Measurements from ENCODE around the gene CSNK2A2.

Gene CSNK2A2

GRCh38 chr16:58126451-58126961 lies 71.4 kb downstream of the CSNK2A2 start:
- peaks cover 18% of the 10 kb centered on the region for H3K36me3 ChIP-seq (ENCODE audit: insufficient read depth, insufficient read length, low read length)
- H3K9ac ChIP-seq (ENCODE audit: insufficient read length, low read depth) = no peak overlapping the region
- DNase-seq (ENCODE audit: low read depth, low spot score) = no peak
- TF ChIP-seq ZNF274 (IDR thresholded peaks at IDR 0.05; ENCODE audit: low read depth, low read length) = no peak
- no peak for TF ChIP-seq SUZ12 (IDR thresholded peaks at IDR 0.05; ENCODE audit: extremely low read depth, insufficient read depth, insufficient read length)
- no peak for TF ChIP-seq YY1 (IDR thresholded peaks at IDR 0.05; ENCODE audit: insufficient read depth, insufficient read length)
- H3K9me3 ChIP-seq (ENCODE audit: insufficient read depth, low read length) = no peaks in the 10 kb centered on the region
- peaks cover 1% of the 10 kb centered on the region for H3K4me1 ChIP-seq (ENCODE audit: insufficient read depth, insufficient read length)
- no peak overlapping the region for H3K4me3 ChIP-seq (ENCODE audit: insufficient read length, low read depth)
- H3K27me3 ChIP-seq (ENCODE audit: insufficient read depth, insufficient read length) = no peaks in the 10 kb centered on the region

- Histone ChIP-seq H3K4me1 (ENCODE audit: insufficient read depth, insufficient read length) (peaks cover 1% of the 10 kb centered on the region), H3K4me3 (ENCODE audit: insufficient read length, low read depth) (no peak overlapping the region), H3K36me3 (ENCODE audit: insufficient read depth, insufficient read length, low read length) (peaks cover 18% of the 10 kb centered on the region), H3K27me3 (ENCODE audit: insufficient read depth, insufficient read length) (no peaks in the 10 kb centered on the region), H3K9me3 (ENCODE audit: insufficient read depth, low read length) (no peaks in the 10 kb centered on the region), H3K9ac (ENCODE audit: insufficient read length, low read depth) (no peak overlapping the region)
- DNase-seq (ENCODE audit: low read depth, low spot score) = no peak
- no peak for TF ChIP-seq YY1 (IDR thresholded peaks at IDR 0.05; ENCODE audit: insufficient read depth, insufficient read length)
- TF ChIP-seq ZNF274 (IDR thresholded peaks at IDR 0.05; ENCODE audit: low read depth, low read length) = no peak
- no peak for TF ChIP-seq SUZ12 (IDR thresholded peaks at IDR 0.05; ENCODE audit: extremely low read depth, insufficient read depth, insufficient read length)
Measured at GRCh38 chr16:58125781-58126335, 72.0 kb downstream of the CSNK2A2 start.

GRCh38 chr16:58125041-58125440 lies 72.9 kb downstream of the CSNK2A2 start:
- no peaks in the 10 kb centered on the region for H3K9me3 ChIP-seq (ENCODE audit: insufficient read depth, low read length)
- no peak overlapping the region for H3K4me3 ChIP-seq (ENCODE audit: insufficient read length, low read depth)
- H3K36me3 ChIP-seq (ENCODE audit: insufficient read depth, insufficient read length, low read length) = peaks cover 18% of the 10 kb centered on the region
- H3K9ac ChIP-seq (ENCODE audit: insufficient read length, low read depth) = no peak overlapping the region
- peaks cover 1% of the 10 kb centered on the region for H3K4me1 ChIP-seq (ENCODE audit: insufficient read depth, insufficient read length)
- no peaks in the 10 kb centered on the region for H3K27me3 ChIP-seq (ENCODE audit: insufficient read depth, insufficient read length)
- DNase-seq (ENCODE audit: low read depth, low spot score) = no peak
- TF ChIP-seq SUZ12 (IDR thresholded peaks at IDR 0.05; ENCODE audit: extremely low read depth, insufficient read depth, insufficient read length) = no peak
- no peak for TF ChIP-seq YY1 (IDR thresholded peaks at IDR 0.05; ENCODE audit: insufficient read depth, insufficient read length)
- TF ChIP-seq ZNF274 (IDR thresholded peaks at IDR 0.05; ENCODE audit: low read depth, low read length) = no peak

- DNase-seq (ENCODE audit: low read depth, low spot score) = no peak
- no peaks in the 10 kb centered on the region for H3K9me3 ChIP-seq (ENCODE audit: insufficient read depth, low read length)
- peaks cover 18% of the 10 kb centered on the region for H3K36me3 ChIP-seq (ENCODE audit: insufficient read depth, insufficient read length, low read length)
- H3K27me3 ChIP-seq (ENCODE audit: insufficient read depth, insufficient read length) = no peaks in the 10 kb centered on the region
- no peak overlapping the region for H3K9ac ChIP-seq (ENCODE audit: insufficient read length, low read depth)
- peaks cover 1% of the 10 kb centered on the region for H3K4me1 ChIP-seq (ENCODE audit: insufficient read depth, insufficient read length)
- H3K4me3 ChIP-seq (ENCODE audit: insufficient read length, low read depth) = no peak overlapping the region
- TF ChIP-seq SUZ12 (IDR thresholded peaks at IDR 0.05; ENCODE audit: extremely low read depth, insufficient read depth, insufficient read length) = no peak
- no peak for TF ChIP-seq YY1 (IDR thresholded peaks at IDR 0.05; ENCODE audit: insufficient read depth, insufficient read length)
- no peak for TF ChIP-seq ZNF274 (IDR thresholded peaks at IDR 0.05; ENCODE audit: low read depth, low read length)
Measured at GRCh38 chr16:58124601-58124915, 73.3 kb downstream of the CSNK2A2 start.

- Histone ChIP-seq H3K9me3 (ENCODE audit: insufficient read depth, low read length) (no peaks in the 10 kb centered on the region), H3K4me3 (ENCODE audit: insufficient read length, low read depth) (no peak overlapping the region), H3K36me3 (ENCODE audit: insufficient read depth, insufficient read length, low read length) (peaks cover 18% of the 10 kb centered on the region), H3K9ac (ENCODE audit: insufficient read length, low read depth) (no peak overlapping the region), H3K4me1 (ENCODE audit: insufficient read depth, insufficient read length) (peaks cover 1% of the 10 kb centered on the region), H3K27me3 (ENCODE audit: insufficient read depth, insufficient read length) (no peaks in the 10 kb centered on the region)
- no peak for DNase-seq (ENCODE audit: low read depth, low spot score)
- TF ChIP-seq SUZ12 (IDR thresholded peaks at IDR 0.05; ENCODE audit: extremely low read depth, insufficient read depth, insufficient read length) (no peak), YY1 (IDR thresholded peaks at IDR 0.05; ENCODE audit: insufficient read depth, insufficient read length) (no peak), ZNF274 (IDR thresholded peaks at IDR 0.05; ENCODE audit: low read depth, low read length) (no peak)
Measured at GRCh38 chr16:58123896-58124600, 73.9 kb downstream of the CSNK2A2 start.

GRCh38 chr16:58121132-58121531 lies 76.8 kb downstream of the CSNK2A2 start:
- Histone ChIP-seq H3K9ac (ENCODE audit: insufficient read length, low read depth) (no peak overlapping the region), H3K27me3 (ENCODE audit: insufficient read depth, insufficient read length) (no peaks in the 10 kb centered on the region), H3K9me3 (ENCODE audit: insufficient read depth, low read length) (no peaks in the 10 kb centered on the region), H3K36me3 (ENCODE audit: insufficient read depth, insufficient read length, low read length) (peaks cover 16% of the 10 kb centered on the region), H3K4me1 (ENCODE audit: insufficient read depth, insufficient read length) (peaks cover 1% of the 10 kb centered on the region), H3K4me3 (ENCODE audit: insufficient read length, low read depth) (no peak overlapping the region)
- no peak for DNase-seq (ENCODE audit: low read depth, low spot score)
- no peak for TF ChIP-seq ZNF274 (IDR thresholded peaks at IDR 0.05; ENCODE audit: low read depth, low read length)
- no peak for TF ChIP-seq YY1 (IDR thresholded peaks at IDR 0.05; ENCODE audit: insufficient read depth, insufficient read length)
- TF ChIP-seq SUZ12 (IDR thresholded peaks at IDR 0.05; ENCODE audit: extremely low read depth, insufficient read depth, insufficient read length) = no peak

- Histone ChIP-seq H3K27me3 (ENCODE audit: insufficient read depth, insufficient read length) (no peaks in the 10 kb centered on the region), H3K9me3 (ENCODE audit: insufficient read depth, low read length) (no peaks in the 10 kb centered on the region), H3K36me3 (ENCODE audit: insufficient read depth, insufficient read length, low read length) (peaks cover 19% of the 10 kb centered on the region), H3K4me3 (ENCODE audit: insufficient read length, low read depth) (no peak overlapping the region), H3K9ac (ENCODE audit: insufficient read length, low read depth) (no peak overlapping the region), H3K4me1 (ENCODE audit: insufficient read depth, insufficient read length) (peaks cover 1% of the 10 kb centered on the region)
- no peak for DNase-seq (ENCODE audit: low read depth, low spot score)
- TF ChIP-seq SUZ12 (IDR thresholded peaks at IDR 0.05; ENCODE audit: extremely low read depth, insufficient read depth, insufficient read length) = no peak
- no peak for TF ChIP-seq YY1 (IDR thresholded peaks at IDR 0.05; ENCODE audit: insufficient read depth, insufficient read length)
- no peak for TF ChIP-seq ZNF274 (IDR thresholded peaks at IDR 0.05; ENCODE audit: low read depth, low read length)
Measured at GRCh38 chr16:58120234-58120633, 77.7 kb downstream of the CSNK2A2 start.
